GM21360 (cell line): ENCODE data around the gene MACROD2.

ENCODE experiments used
- ATAC-seq: cut with Tn5 transposase; IDR thresholded peaks from one replicate; pipeline ENCODE4 v1.9.1; 2021; ENCODE audit warnings: mild to moderate bottlenecking, moderate library complexity; ENCODE audit not compliant: unreplicated experiment

The MACROD2 gene

DNA sequence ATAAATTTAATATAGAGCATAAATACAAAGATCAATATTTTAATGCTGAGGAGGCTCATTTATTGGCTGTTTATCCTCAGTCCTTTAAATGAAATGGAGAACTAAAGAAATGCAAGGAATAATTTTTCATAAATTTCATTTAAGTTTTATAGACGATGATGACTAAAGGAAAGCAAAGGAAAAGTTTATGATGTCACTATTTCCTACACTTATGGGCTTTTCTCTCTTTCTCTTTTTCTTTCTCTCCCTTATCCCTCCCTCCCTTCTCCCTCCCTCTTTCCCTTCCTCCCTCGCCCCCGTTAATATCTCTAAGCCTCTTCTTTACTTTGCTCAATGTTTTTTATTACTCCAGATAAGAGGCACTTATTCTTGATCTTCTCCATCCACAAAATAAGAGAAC, 1231.8 kb downstream of the MACROD2 start:
- no peak for ATAC-seq

DNA sequence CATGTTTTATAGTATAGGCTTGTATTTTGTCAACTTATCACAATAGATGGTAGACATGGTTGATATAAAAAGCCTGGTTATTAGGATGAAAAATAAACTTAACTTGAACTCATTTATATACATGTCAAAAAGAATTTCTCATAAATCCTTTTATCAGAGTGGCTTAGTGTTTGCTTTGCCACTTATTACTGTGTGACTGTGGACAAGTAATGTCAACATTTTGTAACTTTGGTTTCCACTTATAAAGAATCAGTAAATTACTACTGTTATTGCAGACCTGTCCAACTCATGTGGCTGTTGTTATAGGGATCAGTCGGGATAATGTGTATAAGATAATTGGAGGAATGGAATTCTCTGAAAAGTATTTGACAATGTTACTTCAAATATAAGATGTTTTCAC, 1236.9 kb downstream of the MACROD2 start:
- no peak for ATAC-seq

- ATAC-seq: no peak
Measured at GRCh38 chr20:15235471-15236198, 1240.3 kb downstream of the MACROD2 start.

DNA sequence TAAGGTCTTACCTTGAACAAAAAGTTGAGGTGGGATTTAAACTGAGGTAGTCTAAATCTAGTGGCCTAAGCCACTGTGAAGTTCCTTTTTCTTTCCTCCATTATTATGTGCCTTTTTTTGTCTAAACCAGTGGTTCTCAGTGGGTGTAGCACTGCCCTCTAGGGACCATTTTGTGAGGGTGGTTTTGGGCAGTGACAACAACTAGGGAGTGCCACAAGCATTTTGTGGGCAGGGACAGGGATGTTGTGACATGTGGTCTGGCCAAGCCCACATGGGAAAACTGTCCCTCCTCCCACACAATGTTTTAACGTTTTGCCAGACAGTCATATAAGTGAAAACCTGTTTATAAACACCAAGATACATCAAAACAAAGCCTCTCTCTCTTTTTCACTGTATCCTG, 1241.5 kb downstream of the MACROD2 start:
- ATAC-seq: peak; percentile 83

- ATAC-seq: no peak
Measured at GRCh38 chr20:15239542-15240206, 1244.4 kb downstream of the MACROD2 start.

- no peak for ATAC-seq
Measured at GRCh38 chr20:15240801-15241200, 1245.5 kb downstream of the MACROD2 start.

DNA sequence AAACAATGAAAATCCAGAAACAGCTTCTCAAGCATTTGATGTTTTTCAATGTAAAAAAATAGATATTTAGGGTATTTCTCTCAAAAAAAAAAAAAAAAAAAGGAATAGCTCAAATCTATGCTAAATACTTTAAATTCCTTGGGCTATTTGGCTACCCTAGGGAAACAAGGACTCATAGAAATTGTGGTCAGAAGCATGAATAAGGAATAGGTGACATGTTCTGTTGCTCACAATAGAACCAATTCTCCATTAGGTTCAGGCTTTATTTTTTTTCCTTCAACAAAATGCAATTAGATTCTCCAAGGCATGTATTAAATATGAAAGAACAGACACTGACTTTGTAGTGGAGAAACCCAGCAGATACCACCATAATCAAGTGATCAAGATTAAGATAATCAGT, 1246.4 kb downstream of the MACROD2 start:
- no peak for ATAC-seq

- no peak for ATAC-seq
Measured at GRCh38 chr20:15242773-15243172, 1247.5 kb downstream of the MACROD2 start.

DNA sequence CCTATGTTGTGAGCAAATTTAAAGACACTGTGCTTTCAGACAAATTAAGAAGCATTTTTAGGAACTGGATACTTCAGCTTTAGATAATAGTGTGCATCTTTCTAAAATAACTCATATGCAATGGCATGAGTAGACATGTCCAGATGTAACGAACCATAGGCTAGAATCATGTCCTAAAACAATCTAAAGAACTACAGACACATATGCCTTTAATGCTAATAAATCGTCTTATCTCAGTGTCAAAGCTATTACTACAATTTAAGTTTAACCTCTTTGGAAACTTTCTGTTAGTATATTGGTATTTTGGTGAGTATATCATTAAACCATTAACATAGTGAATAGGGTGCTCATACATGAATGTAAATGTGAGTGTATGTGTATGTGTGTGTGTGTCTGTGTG, 1250.6 kb downstream of the MACROD2 start:
- no peak for ATAC-seq

- ATAC-seq: peak; percentile 55
Measured at GRCh38 chr20:15248618-15249395, 1253.5 kb downstream of the MACROD2 start.

- ATAC-seq: no peak
Measured at GRCh38 chr20:15251171-15251570, 1255.9 kb downstream of the MACROD2 start.

- ATAC-seq: no peak
Measured at GRCh38 chr20:15252304-15252703, 1257.0 kb downstream of the MACROD2 start.

DNA sequence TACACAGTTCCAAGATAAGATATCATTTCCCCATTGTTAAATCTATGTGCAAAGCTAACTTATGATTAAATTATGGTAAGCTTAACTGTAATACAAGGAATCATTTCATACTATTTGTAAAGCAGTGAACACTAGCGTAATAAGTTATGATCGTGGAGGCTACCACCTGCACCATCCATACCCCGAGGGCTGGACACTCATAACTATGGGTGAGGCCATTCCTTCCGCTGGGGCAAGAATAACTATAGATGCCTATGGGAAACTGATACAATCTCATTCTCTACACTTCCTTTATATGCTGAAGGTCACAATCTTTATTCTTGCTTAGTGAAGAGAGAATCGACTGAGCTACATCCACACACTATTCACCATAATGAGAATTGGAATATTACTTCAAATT, 1258.1 kb downstream of the MACROD2 start:
- no peak for ATAC-seq

DNA sequence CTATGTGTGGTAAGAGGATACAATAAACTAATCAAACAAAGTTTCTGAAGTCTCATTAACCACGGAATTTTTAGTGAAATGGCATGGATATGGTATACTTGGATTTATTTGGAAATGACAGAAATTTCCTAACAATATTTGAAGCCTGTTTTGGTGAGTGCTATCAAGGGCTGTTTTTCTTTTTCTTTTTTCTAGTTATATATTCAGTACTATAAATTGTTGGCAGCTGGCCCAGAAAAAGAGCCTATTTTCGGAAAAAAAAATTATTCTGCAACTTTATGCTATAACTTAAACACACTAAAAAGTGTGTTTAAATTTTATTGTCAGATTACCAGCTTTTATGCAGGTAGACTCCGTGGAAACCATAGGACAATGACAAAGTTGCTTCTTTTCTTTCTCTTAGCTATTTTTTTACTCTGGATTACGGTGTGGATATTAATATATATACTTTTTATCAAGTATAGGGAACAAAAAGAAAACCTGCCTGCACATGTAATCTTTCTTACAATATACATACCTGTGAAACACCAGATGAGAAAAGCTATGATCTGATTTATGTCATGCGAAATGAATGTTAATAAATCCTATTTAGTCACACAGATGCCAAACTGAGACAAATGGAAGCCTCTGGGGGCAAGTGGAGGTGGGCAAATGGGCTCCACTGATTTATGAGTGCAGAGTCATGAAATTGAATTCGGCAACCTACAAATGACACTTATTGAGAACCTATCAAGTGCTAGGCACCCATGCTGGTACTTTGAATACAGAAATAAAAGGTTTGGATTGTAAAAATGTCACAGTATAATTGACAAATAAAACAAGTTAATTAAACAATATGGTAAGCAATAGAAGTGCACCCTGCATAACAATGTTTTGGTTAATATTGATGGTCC, 1261.6 kb downstream of the MACROD2 start:
- no peak for ATAC-seq

- ATAC-seq: no peak
Measured at GRCh38 chr20:15257569-15257870, 1262.2 kb downstream of the MACROD2 start.

GRCh38 chr20:15265581-15266309, 1270.4 kb downstream of the MACROD2 start:
- no peak for ATAC-seq

GRCh38 chr20:15267935-15268334, 1272.6 kb downstream of the MACROD2 start:
- ATAC-seq: no peak

- no peak for ATAC-seq
Measured at GRCh38 chr20:15278041-15278440, 1282.7 kb downstream of the MACROD2 start.

GRCh38 chr20:15287329-15287728, 1292.0 kb downstream of the MACROD2 start:
- no peak for ATAC-seq

GRCh38 chr20:15288106-15288505, 1292.8 kb downstream of the MACROD2 start:
- no peak for ATAC-seq
